Measurements from ENCODE around the gene PAX5.
A peak's percentile ranks its signal among the peaks of the same experiment; 100 is the strongest.

PAX5 gene

DNA sequence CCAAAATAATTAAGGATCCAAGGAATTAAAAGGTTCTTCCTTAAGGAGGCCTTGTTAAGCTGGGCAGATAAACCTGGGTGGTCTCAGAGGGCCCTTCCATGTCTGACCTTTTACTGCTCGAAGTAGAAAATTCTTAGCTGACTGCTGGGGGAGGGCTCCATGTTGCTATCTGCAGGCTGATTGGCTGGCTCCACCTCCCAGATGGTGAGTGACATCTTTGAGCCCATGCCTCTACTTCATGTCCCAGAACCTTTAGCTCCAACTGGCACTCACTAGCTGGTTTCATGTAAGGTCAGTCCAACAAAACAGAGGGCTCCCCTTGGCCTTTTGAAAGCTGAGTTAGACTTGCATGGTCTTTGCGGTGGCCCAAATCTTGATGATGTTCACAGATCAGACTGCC, 188.2 kb downstream of the PAX5 start:
- no peak for DNase-seq (ENCODE audit: low read depth)
- TF ChIP-seq, protein P1, sequence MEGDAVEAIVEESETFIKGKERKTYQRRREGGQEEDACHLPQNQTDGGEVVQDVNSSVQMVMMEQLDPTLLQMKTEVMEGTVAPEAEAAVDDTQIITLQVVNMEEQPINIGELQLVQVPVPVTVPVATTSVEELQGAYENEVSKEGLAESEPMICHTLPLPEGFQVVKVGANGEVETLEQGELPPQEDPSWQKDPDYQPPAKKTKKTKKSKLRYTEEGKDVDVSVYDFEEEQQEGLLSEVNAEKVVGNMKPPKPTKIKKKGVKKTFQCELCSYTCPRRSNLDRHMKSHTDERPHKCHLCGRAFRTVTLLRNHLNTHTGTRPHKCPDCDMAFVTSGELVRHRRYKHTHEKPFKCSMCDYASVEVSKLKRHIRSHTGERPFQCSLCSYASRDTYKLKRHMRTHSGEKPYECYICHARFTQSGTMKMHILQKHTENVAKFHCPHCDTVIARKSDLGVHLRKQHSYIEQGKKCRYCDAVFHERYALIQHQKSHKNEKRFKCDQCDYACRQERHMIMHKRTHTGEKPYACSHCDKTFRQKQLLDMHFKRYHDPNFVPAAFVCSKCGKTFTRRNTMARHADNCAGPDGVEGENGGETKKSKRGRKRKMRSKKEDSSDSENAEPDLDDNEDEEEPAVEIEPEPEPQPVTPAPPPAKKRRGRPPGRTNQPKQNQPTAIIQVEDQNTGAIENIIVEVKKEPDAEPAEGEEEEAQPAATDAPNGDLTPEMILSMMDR (IDR thresholded peaks at IDR 0.05; ENCODE audit: control insufficient read depth, extremely low read depth, insufficient read depth), result no peak
- H3K4me3 ChIP-seq (ENCODE audit: low read depth, low read length), result no peak overlapping the region

DNA sequence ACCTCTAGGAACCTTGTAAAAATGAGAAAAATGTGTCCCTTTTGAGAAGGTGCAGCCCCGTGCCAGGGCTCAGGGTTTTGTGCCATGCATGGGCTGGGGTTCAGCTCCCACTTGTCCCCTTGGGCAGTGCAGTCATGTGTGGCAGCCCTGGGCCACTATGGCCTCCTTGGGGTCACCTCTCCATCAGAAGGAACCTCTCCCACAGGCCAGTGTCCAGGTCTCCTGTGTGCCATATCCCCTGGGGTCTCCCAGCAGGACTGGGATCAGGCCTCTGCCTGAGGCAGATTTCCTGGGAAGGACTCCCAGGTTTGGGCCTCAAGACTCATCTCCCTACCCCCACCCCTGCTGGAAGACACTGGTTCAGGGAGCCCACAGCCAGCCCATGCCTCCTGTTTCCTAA, 189.1 kb downstream of the PAX5 start:
- no peak for DNase-seq (ENCODE audit: low read depth)
- TF ChIP-seq, protein P1 (IDR thresholded peaks at IDR 0.05; ENCODE audit: control insufficient read depth, extremely low read depth, insufficient read depth), result no peak
- H3K4me3 ChIP-seq (ENCODE audit: low read depth, low read length), result no peak overlapping the region

DNA sequence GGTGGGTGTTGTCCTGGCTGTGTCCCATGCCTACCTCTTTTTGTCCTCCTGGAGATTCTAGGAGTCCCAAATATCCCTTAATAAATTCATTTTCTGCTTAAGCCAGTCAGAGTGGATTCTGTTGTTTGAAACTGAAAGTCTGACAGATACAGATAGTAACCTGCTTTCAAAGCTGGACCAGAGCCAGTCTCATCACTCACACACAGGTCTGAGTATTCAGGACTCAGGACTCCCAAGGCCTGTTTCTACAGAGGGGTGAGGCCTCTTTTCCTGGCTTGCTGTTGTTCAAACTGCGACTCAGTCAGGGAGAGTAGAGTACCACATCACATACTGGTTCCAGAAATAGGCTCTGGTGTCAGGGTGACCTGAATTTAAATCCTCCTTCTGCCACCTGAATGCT, 190.1 kb downstream of the PAX5 start:
- no peak overlapping the region for H3K4me3 ChIP-seq (ENCODE audit: low read depth, low read length)
- DNase-seq (ENCODE audit: low read depth), result no peak
- TF ChIP-seq, protein P1 (IDR thresholded peaks at IDR 0.05; ENCODE audit: control insufficient read depth, extremely low read depth, insufficient read depth), result no peak

DNA sequence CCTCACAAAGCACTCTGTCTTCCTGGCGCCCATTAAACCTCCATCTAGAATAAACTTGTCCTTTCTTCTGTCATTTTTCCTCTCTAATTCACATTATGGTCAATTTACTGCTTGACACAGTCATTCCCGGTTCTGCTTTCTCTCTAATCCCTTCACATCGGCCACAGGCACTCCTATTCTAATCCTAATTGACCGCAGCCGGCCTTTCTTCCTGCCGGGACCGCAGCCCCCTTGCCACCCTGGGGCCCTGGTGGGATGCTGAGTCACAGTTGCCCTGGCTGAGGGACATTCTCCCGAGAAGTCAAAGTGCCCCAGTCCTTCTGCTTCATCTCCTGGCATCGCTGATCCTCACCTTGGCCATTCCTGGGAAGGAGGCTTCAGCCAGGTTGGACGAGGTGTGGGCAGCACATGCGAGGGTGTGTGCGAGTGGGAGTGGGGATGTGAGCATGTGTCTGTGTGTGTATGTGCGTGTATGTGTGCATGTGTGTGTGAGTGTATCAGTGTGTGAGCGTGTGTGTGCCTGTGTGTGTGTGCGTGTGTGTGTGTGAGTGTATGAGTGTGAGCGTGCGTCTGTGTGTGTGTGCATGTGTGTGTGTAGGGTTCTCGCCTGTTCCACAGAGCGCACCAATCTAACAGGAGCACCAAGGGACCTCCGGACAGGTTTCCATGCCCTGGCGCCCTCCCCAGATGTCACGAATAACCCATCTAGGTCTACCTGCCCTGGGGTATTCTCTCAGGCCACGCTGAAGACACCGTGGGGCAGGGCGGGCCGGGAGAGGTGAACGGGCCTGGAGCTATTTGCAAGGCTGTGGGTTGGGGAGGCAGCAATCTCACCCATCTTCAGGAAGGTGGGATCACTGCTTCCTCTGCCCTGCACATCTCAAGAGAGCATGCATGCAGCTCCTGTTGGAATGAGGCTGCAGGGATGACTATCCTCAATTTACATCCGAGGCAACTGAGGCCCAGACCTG, 191.2 kb downstream of the PAX5 start:
- DNase-seq (ENCODE audit: low read depth), result no peak
- TF ChIP-seq, protein P1 (IDR thresholded peaks at IDR 0.05; ENCODE audit: control insufficient read depth, extremely low read depth, insufficient read depth), result no peak
- no peak overlapping the region for H3K4me3 ChIP-seq (ENCODE audit: low read depth, low read length)

DNA sequence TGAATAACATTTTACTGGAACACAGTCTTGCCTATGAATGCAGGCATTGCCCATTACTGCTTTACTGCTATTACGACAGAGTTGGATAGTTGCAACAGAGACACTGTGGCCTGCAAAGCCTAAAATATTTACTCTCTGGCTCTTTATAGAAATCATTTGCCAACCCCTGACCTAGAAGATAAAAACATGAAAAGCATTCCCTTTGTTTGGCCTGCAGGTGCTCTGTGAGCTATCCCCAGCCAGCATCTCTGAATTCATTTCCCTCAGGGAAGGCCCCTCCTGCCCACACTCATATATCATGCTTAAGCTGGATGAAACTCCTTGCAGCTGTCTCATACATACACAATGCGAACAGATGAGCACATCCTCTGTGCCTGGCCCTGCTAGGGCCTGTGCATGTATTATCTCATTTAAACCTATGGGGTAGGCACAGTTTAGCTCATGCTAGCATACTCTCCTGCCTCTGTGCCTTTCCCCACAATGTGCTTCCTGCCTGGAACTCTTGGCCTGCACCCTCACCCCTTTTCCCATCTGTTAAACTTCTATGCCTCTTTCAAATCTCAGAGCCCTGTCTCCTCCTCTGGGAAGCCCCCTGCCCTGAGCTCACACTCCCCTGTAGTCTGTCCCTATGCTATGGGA, 193.1 kb downstream of the PAX5 start:
- DNase-seq (ENCODE audit: low read depth), result peak; percentile 4
- TF ChIP-seq, protein P1 (IDR thresholded peaks at IDR 0.05; ENCODE audit: control insufficient read depth, extremely low read depth, insufficient read depth), result no peak
- no peak overlapping the region for H3K4me3 ChIP-seq (ENCODE audit: low read depth, low read length)

DNA sequence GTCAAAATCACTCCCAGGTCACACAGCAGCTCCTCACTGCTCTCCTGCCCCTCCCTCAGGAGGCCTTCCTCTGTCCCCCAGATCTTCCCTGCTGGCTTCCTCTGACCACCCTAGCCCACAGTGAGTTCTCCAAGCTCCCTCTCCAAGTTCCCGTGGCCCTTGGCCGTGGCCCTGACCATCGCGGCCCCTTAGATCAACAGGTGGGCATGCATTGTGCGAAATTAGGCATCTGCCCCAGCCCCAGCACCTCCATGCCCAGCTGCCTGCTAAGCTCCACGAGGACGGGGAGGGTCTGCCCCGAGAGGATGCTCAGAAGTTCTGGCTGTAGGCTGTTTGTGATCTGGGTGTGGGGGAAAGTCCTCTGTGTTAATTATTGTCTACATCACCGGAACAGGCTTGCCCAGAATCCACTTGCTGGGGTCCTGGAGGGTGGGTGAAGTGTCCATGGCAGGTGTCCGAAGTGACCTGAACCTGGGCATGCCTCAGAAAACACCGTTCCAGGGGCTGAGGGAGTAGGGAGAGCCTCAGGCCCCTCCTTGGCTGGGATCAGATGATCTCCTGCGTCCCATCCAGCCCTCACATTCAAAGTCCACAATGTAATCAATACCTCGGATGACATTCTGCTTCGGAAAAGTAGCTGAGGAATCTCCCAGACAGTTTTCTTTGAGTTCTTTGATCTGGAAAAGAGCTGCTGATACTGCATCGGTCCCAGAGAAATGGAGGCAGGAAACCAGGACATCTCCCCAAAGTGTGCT, 194.8 kb downstream of the PAX5 start:
- DNase-seq (ENCODE audit: low read depth), result no peak
- TF ChIP-seq, protein P1 (IDR thresholded peaks at IDR 0.05; ENCODE audit: control insufficient read depth, extremely low read depth, insufficient read depth), result no peak
- H3K4me3 ChIP-seq (ENCODE audit: low read depth, low read length), result no peak overlapping the region
